Occipital lobe (tissue), 2 donors: ENCODE results near the gene FAIM2. TPM values are rescaled to one million over a fixed set of nuclear protein-coding genes. Genes with fewer than 3 reads are reported as not detected.

Source experiments
- DNase-seq: peaks from one replicate; lab custom pipeline; 2025; lab: John Stamatoyannopoulos, UW
- total RNA-seq: library from RNA; depleted of rRNA; stranded (reverse); fragments of >200 nt; gene quantifications from one replicate; pipeline ENCODE4 v1.2.3, GENCODE V29; 2014

The FAIM2 gene
- total RNA-seq, 1 donor from 2014 or later, result 22.3 TPM

GRCh38 chr12:49939707-49940106, 36.0 kb upstream of the FAIM2 start:
- no peak for DNase-seq

- no peak for DNase-seq
Measured at GRCh38 chr12:49939307-49939706, 35.6 kb upstream of the FAIM2 start.

- no peak for DNase-seq
Measured at GRCh38 chr12:49937639-49938300, 34.1 kb upstream of the FAIM2 start.

GRCh38 chr12:49936925-49937324, 33.2 kb upstream of the FAIM2 start:
- DNase-seq, result no peak

GRCh38 chr12:49934505-49934904, 30.8 kb upstream of the FAIM2 start:
- DNase-seq, result no peak

GRCh38 chr12:49933796-49934195, 30.1 kb upstream of the FAIM2 start:
- DNase-seq, result no peak

- no peak for DNase-seq
Measured at GRCh38 chr12:49932533-49933130, 28.9 kb upstream of the FAIM2 start.

- no peak for DNase-seq
Measured at GRCh38 chr12:49932023-49932422, 28.3 kb upstream of the FAIM2 start.

GRCh38 chr12:49930515-49931288, 27.0 kb upstream of the FAIM2 start:
- no peak for DNase-seq

- DNase-seq, result no peak
Measured at GRCh38 chr12:49929581-49929980, 25.9 kb upstream of the FAIM2 start.

GRCh38 chr12:49928471-49928870, 24.8 kb upstream of the FAIM2 start:
- no peak for DNase-seq

GRCh38 chr12:49925433-49926204, 21.9 kb upstream of the FAIM2 start:
- no peak for DNase-seq

- DNase-seq, result no peak
Measured at GRCh38 chr12:49924628-49925246, 21.0 kb upstream of the FAIM2 start.

GRCh38 chr12:49923880-49924556, 20.3 kb upstream of the FAIM2 start:
- DNase-seq, result no peak

- no peak for DNase-seq
Measured at GRCh38 chr12:49923035-49923644, 19.4 kb upstream of the FAIM2 start.

GRCh38 chr12:49922349-49923034, 18.8 kb upstream of the FAIM2 start:
- no peak for DNase-seq

GRCh38 chr12:49921936-49922335, 18.2 kb upstream of the FAIM2 start:
- no peak for DNase-seq

GRCh38 chr12:49921299-49921698, 17.6 kb upstream of the FAIM2 start:
- no peak for DNase-seq

GRCh38 chr12:49920915-49921286, 17.2 kb upstream of the FAIM2 start:
- DNase-seq, result no peak
